Measurements from ENCODE around the gene COP1. TPM values are rescaled to one million over a fixed set of nuclear protein-coding genes. Genes with fewer than 3 reads are reported as not detected.

COP1 gene
- total RNA-seq, 4 donors from 2014 or later, result 74.1 to 104 (median 87.5) TPM

GRCh38 chr1:176046926-176047325 lies 160.2 kb downstream of the COP1 start:
- DNase-seq (ENCODE audit: low spot score in 2 of 2), result no peak
- WGBS, 2 donors, result 94 to 95% methylated on average over 3 of the region's 3 CpGs
- Histone ChIP-seq H3K27me3 (no peaks in the 10 kb centered on the region), H3K27ac (no peak overlapping the region), H3K9me3 (no peaks in the 10 kb centered on the region), H3K4me3 (no peak overlapping the region), H3K4me1 (no peaks in the 10 kb centered on the region), H3K36me3 (peaks cover 0 to 16% (median 0%) of the 10 kb centered on the region in 3 donors)
- TF ChIP-seq EP300 (IDR thresholded peaks at IDR 0.05) (no peak), POLR2A (IDR thresholded peaks at IDR 0.05) (no peak), CTCF (IDR thresholded peaks at IDR 0.05) (no peak)

- TF ChIP-seq EP300 (IDR thresholded peaks at IDR 0.05), result no peak
- TF ChIP-seq POLR2A (IDR thresholded peaks at IDR 0.05), result no peak
- TF ChIP-seq CTCF (IDR thresholded peaks at IDR 0.05), result no peak
- H3K27ac ChIP-seq, result no peak overlapping the region
- no peak overlapping the region for H3K4me3 ChIP-seq
- no peak for DNase-seq (ENCODE audit: low spot score in 2 of 2)
- H3K4me1 ChIP-seq, result no peaks in the 10 kb centered on the region
- peaks cover 0 to under 1% (median 0%) of the 10 kb centered on the region in 4 donors for H3K9me3 ChIP-seq
- H3K27me3 ChIP-seq, result no peaks in the 10 kb centered on the region
- H3K36me3 ChIP-seq, result peaks cover 0 to 47% (median under 1%) of the 10 kb centered on the region in 3 donors
Observed at GRCh38 chr1:176043537-176043936, 163.5 kb downstream of the COP1 start.

GRCh38 chr1:176033881-176034280 lies 173.2 kb downstream of the COP1 start:
- DNase-seq (ENCODE audit: low spot score in 2 of 2), result no peak
- H3K4me3 ChIP-seq, result no peak overlapping the region
- peaks cover 0 to 3% (median 0%) of the 10 kb centered on the region in 4 donors for H3K9me3 ChIP-seq
- TF ChIP-seq EP300 (IDR thresholded peaks at IDR 0.05), result no peak
- TF ChIP-seq CTCF (IDR thresholded peaks at IDR 0.05), result no peak
- TF ChIP-seq POLR2A (IDR thresholded peaks at IDR 0.05), result no peak
- H3K27me3 ChIP-seq, result no peaks in the 10 kb centered on the region
- H3K4me1 ChIP-seq, result peaks cover 0 to 11% (median 0%) of the 10 kb centered on the region in 4 donors
- WGBS, 2 donors, result 49 to 61% methylated on average over 2 of the region's 2 CpGs
- no peak overlapping the region for H3K27ac ChIP-seq
- peaks cover 0 to 25% (median 3%) of the 10 kb centered on the region in 3 donors for H3K36me3 ChIP-seq

GRCh38 chr1:176033474-176033873 lies 173.6 kb downstream of the COP1 start:
- no peak for TF ChIP-seq CTCF (IDR thresholded peaks at IDR 0.05)
- TF ChIP-seq POLR2A (IDR thresholded peaks at IDR 0.05), result no peak
- TF ChIP-seq EP300 (IDR thresholded peaks at IDR 0.05), result no peak
- DNase-seq (ENCODE audit: low spot score in 2 of 2), result no peak
- WGBS, 2 donors, result 79 to 83% methylated on average over 1 of the region's 1 CpG
- Histone ChIP-seq H3K4me1 (peaks cover 0 to 11% (median 0%) of the 10 kb centered on the region in 4 donors), H3K27ac (no peak overlapping the region), H3K36me3 (peaks cover 0 to 21% (median 2%) of the 10 kb centered on the region in 3 donors), H3K4me3 (no peak overlapping the region), H3K9me3 (peaks cover 0 to 2% (median 0%) of the 10 kb centered on the region in 4 donors), H3K27me3 (no peaks in the 10 kb centered on the region)

GRCh38 chr1:176032040-176032645 lies 174.9 kb downstream of the COP1 start:
- Histone ChIP-seq H3K4me3 (no peak overlapping the region), H3K27me3 (no peaks in the 10 kb centered on the region), H3K4me1 (peaks cover 0 to 11% (median 0%) of the 10 kb centered on the region in 4 donors), H3K9me3 (no peaks in the 10 kb centered on the region), H3K36me3 (peaks cover 0 to 20% (median 0%) of the 10 kb centered on the region in 3 donors), H3K27ac (no peak overlapping the region)
- TF ChIP-seq EP300 (IDR thresholded peaks at IDR 0.05), result no peak
- no peak for TF ChIP-seq POLR2A (IDR thresholded peaks at IDR 0.05)
- no peak for TF ChIP-seq CTCF (IDR thresholded peaks at IDR 0.05)
- DNase-seq (ENCODE audit: low spot score in 2 of 2), result no peak
- 93 to 94% methylated on average over 2 of the region's 2 CpGs for WGBS, 2 donors

Measured in tibial nerve (tissue), 4 donors.